NCI-H2196 treated with DMSO at 0.1 percent for 48 hours (cell line): ENCODE results near the gene LHX3.

ENCODE experiments used
- DNase-seq: peaks from one replicate; lab custom pipeline; 2025; ENCODE audit not compliant: unreplicated experiment; lab: John Stamatoyannopoulos, UW

LHX3 gene

DNA sequence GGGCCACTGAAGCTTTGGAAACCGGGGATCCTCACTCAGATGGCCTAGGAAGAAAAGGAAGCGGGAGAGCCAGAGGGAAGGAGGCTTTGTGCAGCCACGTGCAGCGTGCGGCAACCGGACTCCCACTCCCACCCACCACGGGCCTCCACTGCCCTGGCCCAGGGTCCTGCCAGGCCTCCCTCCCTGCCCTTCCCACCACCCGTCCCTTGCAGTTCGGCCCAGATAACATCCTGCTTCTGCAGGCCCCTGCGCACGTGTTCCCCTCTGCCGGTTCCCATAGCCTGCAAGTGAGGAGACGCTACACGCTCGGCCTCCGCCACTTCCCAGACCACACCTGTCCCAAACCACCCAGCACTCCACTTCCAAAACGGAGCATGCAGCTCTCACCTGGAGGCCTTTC lies 4.3 kb upstream of the LHX3 start:
- DNase-seq: no peak

DNA sequence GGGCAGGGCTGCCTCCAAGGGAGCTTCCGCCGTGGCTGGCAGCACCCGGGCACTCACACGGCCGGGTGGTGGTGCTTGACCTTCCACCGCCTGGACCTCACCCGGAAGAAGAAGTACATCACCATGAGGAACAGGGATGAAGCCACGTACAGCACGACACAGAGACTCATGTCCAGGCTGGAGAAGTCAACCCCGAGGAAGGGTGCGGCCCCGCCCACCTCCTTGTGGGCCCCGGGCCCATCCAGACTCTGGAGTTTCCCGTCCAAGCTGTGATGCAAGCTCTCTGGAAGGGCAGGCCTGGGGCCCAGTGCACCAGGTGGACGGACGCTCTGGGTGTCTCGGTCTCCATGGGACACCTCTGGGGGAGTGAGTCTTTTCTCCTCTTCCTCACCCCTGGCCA lies 3.7 kb upstream of the LHX3 start:
- DNase-seq: no peak

DNA sequence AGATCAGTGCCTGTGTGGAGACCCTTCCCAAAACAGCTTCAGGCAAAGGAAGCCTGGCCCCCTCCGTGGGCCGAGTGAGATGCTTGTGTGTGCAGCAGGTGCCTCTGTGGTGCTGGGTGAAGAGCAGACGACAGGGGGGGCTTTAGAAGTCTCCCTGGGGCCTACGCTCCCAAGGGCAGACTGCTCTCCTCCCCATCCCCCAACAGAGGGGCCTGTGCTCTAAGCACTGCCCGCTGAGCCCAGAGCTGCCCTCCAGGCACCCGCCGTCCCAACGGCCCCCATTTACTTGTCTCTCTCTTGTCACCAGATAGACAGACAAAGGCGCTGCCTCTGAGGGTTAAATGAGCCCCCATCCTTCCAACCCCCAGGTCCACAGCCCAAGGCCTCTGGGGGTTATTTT lies 2.7 kb upstream of the LHX3 start:
- DNase-seq: no peak

DNA sequence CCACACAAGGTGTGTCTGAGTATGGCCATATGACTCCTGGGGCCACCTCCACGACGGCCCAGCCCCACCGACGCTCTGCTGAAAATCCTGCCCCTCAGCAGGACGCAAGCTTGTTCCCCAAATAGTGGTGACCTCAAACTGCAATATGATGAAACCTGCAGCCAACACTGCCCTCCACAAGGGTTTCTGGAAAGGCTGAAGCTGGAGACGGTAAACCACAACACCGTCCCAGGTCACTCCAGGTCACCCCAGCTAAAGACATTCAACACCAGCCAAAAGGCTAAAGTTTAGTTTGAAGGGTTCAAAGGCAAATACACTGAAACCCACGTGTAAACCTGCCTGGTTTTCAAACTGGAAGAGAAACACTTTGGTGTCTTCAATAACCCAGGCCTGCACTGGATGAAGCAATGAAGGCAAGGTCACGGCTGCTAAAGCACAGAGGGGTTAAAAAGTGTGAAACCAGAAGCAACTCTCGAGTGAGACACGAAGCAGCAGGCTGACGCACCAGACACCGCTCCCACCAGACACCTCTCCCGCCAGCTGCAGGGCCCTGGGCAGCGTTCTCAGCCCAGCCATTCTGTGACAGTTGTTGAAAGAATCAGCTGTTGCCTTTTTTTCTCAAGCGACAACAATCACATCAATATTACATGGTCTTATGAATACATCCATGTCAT lies 1.8 kb upstream of the LHX3 start:
- no peak for DNase-seq

DNA sequence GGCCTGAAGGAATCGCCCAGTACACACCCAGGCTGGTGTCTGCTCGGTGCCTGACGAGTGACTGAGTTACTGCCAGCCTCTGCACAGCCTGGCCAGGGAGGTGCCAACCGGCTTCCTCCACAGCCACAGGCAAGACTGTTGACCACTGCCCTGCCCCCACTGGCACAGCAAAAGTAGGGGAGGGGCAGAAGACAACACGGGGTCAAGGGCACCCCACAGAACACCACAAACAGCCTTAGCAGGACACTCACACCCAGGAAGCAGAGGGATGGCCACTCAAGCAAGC lies 722 bp upstream of the LHX3 start:
- no peak for DNase-seq

DNA sequence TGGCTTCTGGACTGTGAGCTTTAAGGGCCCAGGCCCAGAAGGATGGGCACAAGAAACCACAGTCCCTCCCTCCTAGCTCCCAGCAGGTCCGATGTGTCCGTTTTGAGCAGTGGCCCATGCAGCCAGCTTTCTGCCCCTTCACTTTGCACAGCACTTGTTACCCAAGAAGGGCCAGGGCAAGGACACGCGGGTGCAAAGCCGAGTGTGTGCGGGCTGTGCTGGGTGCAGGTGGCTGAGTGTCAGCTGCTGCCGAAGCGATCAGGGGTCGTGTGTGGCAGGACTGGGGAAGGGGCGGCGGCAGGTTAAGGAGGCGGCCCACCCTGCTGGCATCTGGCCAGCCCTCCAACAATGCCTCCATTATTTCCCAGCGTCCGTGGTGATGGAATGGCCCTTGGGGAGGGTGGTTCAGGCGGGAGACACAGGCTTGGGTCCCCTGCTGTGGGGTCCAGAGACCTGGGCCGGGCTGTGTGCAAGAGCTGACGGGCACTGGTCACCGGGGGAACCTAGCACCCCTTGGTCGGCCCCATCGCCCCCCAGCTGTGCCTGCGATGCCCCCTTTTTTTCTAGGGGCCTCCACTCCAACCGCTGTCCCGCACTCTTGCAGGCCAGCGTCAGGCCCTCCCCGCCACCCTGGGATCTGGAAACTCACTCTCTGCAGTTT lies 653 bp downstream of the LHX3 start:
- no peak for DNase-seq

DNA sequence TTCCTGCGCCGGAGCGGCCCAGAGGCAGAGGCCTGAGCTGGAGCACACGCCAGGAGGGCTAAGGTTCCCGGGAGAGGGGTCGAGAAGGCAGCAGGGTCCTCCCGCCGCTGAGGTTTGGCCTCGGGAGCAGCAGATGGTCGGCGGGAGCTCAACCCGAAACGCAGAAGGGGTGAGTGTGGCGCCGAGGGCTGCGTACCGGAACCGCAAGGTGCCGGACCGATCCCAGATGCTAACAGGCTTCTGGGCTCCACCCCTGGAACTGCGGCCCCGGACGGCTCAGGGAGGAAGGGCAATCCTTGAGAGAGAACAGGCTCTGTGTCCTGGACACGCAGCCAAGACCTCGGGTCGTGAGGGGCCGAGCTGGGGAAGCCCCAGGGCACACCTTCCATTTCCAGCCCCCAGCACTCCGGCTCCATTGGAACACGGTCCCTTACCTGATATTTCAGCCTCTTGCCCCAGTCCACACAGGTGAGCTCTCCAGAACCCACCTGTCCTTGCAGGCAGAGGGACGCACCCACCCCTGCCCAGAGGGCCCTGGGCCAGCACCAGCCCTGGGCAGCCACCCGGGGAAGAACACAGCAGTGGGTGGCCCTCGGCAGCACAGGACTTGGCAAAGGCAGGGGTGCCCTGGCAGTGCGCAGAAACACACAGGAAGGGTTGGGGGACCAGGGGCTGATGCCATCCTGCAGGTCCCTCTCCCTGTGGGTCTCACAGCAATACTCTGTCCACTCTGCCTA lies 1.4 kb downstream of the LHX3 start:
- no peak for DNase-seq

DNA sequence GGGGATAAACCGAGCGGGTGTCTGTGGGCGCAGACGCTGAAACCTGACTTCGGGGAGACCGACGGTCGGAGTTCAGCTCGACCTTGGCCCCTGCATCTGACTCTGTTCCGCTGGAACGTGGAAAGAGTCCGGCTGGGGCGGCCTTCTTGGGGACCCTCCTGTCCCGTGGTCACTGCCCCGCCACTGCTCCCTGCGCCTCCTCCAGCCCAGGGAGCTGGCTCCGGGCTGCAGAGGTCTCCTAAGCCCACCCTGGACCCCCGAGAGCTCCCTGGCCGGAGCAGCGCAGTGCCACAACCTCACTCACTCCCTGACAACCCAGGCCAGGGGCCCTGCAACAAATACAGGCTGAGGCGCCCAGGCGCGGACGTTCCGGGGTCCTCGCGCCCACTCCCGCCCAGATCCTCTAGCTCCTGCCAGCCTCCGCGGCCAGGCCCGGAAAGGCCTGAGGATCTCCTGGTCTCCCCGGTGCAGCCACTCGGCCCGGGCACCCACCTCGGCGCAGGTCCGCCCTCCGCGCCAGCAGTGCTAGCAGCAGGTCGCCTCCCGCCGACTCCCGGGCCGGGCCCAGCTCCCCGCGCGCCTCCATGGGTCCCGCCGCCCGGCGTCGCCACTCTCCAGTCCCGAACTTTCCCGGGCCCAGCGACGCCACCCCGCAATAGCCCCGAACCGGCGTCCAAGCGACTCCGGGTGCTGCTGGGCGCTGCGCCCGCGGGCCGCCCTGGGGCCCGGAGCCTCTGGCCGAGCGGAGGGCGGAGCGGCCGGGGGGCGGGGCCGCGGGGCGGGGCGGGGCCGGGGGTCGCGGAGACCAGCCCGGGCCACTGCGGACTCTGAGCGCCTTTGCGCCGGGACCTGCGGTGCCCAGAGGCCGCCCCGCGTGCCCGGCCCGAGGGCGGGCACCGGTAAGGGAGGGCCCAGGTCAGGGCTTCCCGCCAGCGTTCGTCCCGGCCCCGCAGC lies 2.2 kb downstream of the LHX3 start:
- DNase-seq: no peak

DNA sequence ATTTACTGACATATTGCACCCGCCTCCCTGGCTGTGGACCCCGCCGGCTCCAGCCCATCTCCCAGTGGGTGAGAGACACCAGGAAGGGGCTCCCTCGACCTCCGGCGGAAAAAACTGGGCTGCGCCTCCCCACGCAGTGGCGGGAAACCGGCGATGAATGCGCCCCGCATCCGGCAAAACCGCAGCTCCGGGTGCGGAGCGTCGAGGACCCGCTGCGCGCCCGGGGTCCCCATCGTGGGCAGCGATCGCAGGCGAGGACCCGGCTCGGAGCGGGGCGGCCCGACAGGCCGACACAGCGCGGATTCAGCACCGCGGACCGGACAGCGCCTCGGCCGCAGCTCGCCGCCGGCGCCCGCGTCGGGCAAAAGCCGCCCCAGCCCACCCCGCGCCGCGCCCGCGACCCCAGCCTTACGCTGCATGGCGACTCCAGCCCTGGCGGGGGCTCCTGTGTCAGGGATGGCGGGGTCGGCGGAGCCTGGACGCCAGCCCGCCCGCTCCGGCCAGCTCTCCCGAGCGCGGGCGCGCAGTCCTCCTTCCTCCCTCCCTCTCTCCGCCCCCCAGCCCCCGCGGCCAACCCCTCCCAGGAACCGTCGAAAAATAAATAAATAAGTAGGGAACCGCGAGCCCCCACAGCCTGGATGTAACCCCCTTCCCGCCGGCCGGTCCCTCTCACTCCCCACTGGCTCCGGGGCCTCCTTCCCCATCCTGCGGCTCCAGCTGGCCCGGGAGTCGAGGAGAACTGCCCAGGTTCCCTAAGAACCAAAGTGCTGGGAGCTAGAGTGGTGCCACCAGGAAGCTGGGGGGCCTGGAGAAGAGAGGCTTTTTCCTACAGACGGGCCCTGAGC lies 3.1 kb downstream of the LHX3 start:
- no peak for DNase-seq

DNA sequence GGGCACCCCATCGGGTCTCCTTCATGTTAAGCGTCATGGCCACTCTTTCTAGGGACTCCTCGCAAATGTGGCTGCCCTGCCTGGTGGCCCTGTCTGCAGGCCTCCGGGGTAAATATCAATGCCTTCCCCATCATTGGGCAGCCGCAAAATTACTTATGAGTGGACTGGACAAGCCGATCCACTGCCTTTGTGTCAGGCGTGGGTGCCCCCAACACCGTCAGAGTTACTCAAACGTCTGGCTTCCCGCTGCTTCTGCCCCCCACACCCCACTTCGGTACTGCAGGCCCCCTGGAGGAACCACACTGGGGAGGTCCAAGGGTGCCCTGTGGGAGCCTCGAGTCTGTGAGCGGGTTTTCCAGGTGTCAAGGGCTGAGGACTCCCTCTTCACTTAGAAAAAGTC lies 3.8 kb downstream of the LHX3 start:
- no peak for DNase-seq

DNA sequence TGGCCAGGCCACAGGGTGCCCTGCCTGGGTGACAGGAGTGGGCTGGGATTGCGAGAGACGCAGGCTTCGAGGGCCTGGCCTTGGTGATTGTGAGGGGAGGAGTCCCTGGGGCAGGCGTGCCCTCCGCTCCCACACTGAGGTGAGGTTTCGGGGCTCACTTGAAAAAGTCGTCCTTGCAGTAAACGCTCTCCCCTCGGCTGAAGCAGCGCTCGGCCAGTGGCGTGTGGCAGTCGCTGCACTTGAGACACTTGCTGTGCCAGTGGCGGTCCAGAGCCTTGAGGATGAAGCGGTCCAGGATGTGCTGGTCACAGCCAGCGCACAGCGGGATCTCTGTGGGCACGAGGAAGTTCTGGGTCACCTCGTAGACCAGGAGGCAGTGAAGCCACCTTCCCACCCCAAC lies 4.5 kb downstream of the LHX3 start:
- DNase-seq: no peak

DNA sequence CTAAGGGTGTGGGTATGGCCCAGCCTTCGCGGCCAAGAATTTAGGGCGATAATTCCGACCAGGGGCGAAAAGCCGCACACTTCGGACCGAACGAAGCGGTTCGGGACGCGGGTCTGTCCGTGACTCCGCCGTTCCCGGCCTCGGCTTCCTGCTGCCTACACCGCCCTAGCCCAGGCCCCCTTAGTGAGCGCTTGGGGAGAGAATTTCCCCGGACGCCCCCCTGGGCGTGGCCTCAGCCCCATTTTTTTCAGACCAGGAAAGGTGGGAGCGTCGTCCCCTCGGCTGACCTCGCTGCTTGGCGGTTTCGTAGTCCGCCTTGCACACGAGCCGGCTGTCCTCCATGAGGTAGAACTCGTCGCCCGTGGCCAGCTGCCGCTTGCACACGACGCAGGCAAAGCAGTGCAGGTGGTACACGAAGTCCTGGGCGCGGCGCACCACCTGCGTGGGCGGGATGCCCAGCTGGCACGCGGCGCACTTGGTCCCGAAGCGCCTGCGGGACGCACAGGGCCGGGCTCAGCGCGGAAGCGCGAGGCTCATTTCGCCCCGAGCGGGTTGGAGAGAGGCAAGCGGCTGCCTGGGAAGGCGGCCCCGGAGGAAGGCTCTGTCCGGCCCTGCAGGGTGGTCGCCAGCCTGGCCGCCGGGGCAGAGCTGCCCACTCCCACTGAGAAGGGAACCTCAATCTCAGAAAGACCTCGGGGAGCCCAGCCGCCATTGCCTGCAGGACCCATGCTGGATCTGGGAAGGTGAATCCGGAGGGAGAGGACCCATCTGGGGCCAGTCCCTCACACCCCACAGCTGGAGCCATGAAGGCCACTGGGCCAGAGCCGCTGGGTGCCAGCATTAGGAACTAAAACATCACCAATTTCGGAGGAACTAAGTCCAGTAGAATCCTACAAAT lies 5.3 kb downstream of the LHX3 start:
- no peak for DNase-seq

DNA sequence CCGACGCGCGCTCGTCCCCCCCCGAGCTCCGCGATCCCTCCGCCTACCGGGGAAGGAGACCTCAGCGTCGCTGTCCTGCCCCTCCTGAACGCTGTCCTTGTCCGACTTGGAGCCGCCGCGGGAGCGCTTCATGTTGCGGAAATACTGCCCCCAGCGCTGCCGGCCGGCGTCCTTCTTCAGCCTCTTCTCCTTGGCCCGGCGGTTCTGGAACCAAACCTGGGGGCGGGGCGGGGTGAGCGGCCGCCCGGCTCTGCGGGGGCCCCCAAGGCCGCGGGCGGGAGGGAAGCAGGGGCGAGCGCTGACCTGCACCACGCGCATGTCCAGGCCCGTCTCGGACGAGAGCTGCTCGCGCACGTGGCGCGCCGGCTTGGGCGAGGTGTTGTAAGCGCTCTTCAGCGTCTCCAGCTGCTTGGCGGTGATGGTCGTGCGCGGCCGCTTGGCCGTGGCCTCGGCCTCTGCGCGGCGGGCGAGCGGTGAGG lies 6.3 kb downstream of the LHX3 start:
- DNase-seq: peak; percentile 15

DNA sequence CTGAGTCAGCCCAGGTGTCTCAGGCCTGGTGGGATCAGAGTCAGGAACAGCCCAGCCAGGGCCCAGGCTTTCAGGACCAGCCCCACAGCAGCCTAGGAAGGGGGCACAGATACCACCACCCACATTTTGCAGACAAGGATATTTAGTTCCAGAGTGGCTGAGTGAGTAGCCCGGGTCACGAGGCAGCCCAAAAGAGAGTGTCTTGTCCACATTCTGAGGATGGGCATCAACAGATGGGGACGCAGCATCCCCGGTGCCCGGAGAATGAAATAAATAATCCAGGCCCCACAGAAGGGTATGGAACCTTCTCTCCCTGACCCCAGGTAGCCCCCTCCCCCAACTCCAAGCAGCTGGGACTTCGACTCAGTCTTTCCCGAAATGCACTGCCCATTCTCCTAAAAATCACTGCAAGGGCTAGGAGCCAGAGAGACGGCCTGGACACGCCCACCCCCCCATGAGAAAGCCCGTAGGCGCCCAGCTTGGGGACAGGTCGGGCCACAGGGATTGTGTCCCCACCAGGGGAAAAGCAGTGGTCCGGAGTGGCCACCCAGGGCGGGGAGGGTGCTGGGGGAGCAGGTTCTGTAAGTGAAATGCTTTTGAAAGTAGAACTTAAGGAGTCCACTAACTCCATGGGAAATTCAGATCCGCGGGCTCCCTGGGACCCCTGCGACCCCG lies 6.9 kb downstream of the LHX3 start:
- DNase-seq: no peak

DNA sequence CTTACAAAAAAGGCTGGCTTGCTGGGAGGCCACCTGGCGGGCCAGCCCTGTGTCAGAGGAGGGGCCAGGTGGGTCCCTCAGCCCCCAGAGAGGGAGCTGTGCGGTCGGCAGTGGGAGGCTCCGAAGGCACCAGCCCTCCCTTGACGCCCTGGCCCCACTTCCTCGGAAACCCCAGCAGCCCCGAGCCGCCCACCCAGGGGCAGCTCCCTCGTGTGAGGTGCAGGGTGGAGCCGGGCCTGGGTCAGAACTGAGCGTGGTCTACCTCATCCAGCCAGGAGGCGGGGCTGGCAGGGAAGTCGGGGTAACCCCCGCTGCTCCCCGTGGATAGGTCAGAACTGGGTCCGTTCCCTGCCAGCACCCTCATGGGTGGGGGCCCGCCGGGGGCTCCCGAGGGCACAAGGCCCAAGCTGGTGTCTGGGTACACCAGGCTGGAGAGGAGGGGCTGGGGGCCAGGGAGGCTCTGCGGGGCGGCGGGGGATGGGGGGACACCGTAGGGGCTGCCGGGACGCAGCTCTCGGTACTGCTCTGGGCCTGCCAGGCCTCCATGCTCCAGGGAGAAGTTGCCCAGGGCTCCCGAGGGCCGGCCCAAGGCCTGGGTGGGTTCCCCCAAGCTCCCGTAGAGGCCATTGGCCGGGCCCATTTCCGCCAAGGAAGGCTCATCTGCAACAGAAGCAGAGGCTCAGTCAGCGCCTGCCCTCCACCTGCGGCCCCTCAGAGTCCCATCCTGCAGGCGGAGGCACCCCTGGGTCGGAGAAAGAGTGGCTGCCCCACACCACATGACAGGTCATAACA lies 7.6 kb downstream of the LHX3 start:
- DNase-seq: no peak

DNA sequence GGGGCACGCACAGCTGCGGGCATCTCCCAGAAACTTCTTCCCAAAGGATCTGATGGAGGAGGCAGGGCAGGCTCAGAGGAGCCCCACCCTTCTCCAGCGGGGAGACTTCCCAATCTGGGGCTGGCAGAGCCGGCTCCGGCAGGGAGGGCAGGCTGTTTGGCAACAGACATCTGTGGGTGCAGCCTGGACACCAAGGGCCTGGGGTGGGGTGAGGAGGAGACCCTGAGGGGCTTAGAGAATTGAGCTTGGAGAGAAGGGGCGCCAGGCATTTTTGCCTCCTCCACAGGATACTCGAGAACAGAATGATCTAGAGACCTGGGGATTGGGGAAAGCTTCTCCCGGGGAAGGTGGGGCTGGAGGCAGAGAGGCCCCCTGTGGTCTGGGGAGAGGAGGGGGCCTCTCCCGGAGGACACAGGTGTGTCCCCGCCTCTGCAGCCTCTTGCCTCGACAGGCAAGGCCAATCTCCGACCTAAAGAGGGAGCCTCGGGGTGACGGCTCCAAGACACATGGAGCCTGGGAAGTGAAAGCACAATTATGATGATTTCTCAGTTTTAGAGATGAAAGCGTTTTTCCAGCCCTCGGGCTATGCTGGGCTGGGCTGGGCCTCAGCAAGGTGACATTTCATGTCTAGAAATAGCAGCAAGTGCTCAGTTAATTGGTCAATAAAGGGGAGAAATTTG lies 8.4 kb downstream of the LHX3 start:
- DNase-seq: no peak

DNA sequence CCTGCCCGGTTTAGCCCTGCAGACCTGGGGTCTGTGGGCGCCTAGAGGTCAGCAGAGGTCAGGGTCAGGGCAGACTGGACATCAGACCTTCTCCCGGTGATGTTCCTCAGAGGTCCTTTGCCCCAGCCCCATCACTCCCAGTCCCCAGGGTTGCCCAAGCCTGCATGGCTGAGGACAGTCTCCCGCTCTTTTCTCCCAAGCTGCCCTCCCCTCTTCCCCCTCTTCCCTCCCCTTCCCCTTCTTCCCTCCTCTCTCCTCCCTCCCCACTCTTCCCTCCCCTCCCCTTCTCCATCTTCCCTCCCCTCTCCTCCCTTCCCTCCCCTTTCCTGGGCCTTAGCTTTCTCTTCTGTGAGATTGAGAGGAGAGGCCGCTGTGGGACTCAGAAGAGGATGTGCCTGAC lies 10.4 kb downstream of the LHX3 start:
- DNase-seq: no peak

DNA sequence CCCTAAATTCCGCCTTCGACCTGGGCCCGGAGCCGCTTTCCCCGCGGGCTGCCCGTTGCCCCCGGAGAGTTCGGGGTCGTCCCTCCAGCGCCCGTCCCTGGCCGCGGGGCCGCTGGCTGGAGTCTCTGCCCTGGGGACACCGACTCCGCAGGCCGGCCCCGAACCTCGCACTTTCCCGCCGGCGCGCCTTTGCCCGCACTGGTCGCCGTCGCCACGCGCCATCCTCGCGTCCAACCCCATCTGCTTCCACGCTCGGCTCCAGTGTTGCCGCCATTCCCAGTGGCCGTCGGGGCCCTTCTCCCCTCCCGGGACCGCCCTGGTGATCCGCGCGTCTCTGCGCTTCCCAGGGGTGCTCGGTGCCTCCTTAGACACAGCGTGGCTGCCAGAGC lies 11.0 kb downstream of the LHX3 start:
- DNase-seq: no peak
